ENCODE measurements around the gene CD79B.

The CD79B gene

DNA sequence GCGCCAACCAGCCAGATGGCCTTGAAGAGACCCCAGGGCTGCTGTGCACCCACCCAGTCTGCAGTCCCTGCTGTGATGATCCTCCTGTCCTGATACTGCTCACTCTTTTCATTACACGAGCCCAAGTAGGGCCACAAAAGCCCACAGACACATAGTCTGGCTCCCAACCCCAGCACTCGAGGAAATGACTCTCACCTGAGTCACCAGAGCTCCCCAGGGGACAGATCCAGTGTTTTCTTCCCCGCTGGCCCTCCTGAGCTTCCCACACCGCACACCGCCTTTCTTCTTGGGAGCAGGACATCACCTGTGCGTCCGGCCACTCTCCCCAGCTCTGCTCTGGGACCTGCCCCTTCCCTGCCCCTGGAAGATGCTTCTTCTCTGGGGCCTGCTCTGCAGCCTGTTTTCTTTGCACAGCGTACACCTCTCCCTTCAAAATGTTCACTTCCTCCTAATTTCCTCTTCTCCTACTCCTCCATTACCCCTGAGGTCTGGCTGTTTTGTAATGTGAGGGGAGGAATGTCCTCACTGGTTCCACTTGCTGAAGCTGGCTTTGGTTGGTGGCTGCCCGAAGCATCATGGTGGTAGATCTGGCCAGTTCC is 42.6 kb upstream of the CD79B start:
- peak; percentile 67 for ATAC-seq
- TF ChIP-seq, protein P1, sequence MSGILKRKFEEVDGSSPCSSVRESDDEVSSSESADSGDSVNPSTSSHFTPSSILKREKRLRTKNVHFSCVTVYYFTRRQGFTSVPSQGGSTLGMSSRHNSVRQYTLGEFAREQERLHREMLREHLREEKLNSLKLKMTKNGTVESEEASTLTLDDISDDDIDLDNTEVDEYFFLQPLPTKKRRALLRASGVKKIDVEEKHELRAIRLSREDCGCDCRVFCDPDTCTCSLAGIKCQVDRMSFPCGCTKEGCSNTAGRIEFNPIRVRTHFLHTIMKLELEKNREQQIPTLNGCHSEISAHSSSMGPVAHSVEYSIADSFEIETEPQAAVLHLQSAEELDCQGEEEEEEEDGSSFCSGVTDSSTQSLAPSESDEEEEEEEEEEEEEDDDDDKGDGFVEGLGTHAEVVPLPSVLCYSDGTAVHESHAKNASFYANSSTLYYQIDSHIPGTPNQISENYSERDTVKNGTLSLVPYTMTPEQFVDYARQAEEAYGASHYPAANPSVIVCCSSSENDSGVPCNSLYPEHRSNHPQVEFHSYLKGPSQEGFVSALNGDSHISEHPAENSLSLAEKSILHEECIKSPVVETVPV (CRISPR knock-in tag; IDR thresholded peaks at IDR 0.05), result no peak
- no peak for TF ChIP-seq ZC3H10 (CRISPR knock-in tag; IDR thresholded peaks at IDR 0.05)
- no peak for TF ChIP-seq ZFP30 (CRISPR knock-in tag; IDR thresholded peaks at IDR 0.05)
- no peak for TF ChIP-seq ZFP3 (CRISPR knock-in tag; IDR thresholded peaks at IDR 0.05)
- TF ChIP-seq TOX (CRISPR knock-in tag; IDR thresholded peaks at IDR 0.05; ENCODE audit: borderline replicate concordance), result no peak

DNA sequence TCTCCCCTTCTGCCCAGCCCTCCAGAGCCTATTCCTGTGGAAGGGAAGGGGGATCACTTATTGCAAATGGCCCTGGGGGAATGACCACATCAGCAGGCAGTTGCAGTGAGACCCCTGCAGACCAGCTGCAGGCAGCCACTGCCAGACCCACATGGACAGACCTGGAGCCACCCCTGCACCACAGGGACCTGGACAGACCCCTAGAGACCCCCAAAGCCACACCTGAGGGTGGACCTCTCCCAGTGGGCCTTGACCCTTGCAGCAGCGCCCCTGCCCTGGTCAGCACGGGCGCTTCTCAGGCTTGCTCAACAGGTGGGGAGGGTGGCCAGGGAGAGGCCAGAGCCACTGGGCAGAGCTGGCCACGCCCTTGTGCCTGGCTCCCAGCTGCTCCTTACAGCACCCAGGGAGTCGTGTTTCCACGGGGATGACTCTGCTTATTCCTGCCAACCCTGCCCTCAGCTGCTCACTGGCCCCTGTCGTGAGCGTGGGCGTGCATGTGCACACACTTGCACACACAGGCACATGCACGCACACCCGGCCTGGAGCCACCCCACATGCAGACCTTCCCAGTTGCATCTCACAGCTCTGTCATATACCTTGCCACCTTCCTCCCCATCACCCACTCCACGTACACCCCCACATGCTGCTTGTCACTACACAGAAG is 41.9 kb upstream of the CD79B start:
- no peak for TF ChIP-seq GLIS3 (CRISPR knock-in tag; IDR thresholded peaks at IDR 0.05)
- TF ChIP-seq OSR1 (CRISPR knock-in tag; IDR thresholded peaks at IDR 0.05), result no peak
- TF ChIP-seq ZFP30 (CRISPR knock-in tag; IDR thresholded peaks at IDR 0.05), result no peak
- TF ChIP-seq ISL1 (CRISPR knock-in tag; IDR thresholded peaks at IDR 0.05), result no peak
- TF ChIP-seq CSDC2 (CRISPR knock-in tag; IDR thresholded peaks at IDR 0.05), result no peak
- no peak for TF ChIP-seq ZNF70 (CRISPR knock-in tag; IDR thresholded peaks at IDR 0.05)
- TF ChIP-seq TOX (CRISPR knock-in tag; IDR thresholded peaks at IDR 0.05; ENCODE audit: borderline replicate concordance), result no peak
- peak; percentile 65 for ATAC-seq

DNA sequence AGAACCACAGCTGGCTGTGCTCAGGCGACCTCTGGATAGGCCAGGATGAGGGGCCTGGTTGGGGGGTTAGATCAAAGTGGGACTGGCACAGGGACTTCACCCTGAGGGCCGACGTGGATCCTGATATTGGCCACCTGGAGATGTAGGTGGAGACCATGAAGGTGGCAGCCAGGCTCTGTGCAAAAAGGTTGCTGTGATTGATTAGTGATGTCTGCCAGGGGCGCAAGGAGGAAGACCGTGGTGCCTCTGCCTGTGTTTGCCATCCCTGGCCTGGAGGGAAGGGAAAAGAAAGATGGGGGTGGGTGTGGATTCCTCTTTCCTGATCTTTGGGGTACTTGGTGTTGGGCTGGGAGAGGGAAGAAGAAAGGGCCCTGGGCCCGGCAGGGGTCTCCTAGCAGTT is 41.1 kb upstream of the CD79B start:
- TF ChIP-seq ZFP3 (CRISPR knock-in tag; IDR thresholded peaks at IDR 0.05), result no peak
- TF ChIP-seq ARNTL (CRISPR knock-in tag; IDR thresholded peaks at IDR 0.05; ENCODE audit: borderline replicate concordance, low read depth), result no peak
- TF ChIP-seq ESRRG (CRISPR knock-in tag; IDR thresholded peaks at IDR 0.05), result no peak
- no peak for TF ChIP-seq ZNF70 (CRISPR knock-in tag; IDR thresholded peaks at IDR 0.05)
- no peak for TF ChIP-seq ZNF8 (CRISPR knock-in tag; IDR thresholded peaks at IDR 0.05)
- no peak for TF ChIP-seq ZFP30 (CRISPR knock-in tag; IDR thresholded peaks at IDR 0.05)
- no peak for TF ChIP-seq SNAI2 (CRISPR knock-in tag; IDR thresholded peaks at IDR 0.05)
- no peak for TF ChIP-seq GLIS3 (CRISPR knock-in tag; IDR thresholded peaks at IDR 0.05)
- TF ChIP-seq CSDC2 (CRISPR knock-in tag; IDR thresholded peaks at IDR 0.05), result no peak
- TF ChIP-seq RARB (CRISPR knock-in tag; IDR thresholded peaks at IDR 0.05), result no peak
- TF ChIP-seq ZNF565 (CRISPR knock-in tag; conservative IDR thresholded peaks at IDR 0.05; ENCODE audit: low read depth), result no peak
- TF ChIP-seq PPARA (CRISPR knock-in tag; IDR thresholded peaks at IDR 0.05; ENCODE audit: borderline replicate concordance), result no peak
- no peak for TF ChIP-seq ZC3H10 (CRISPR knock-in tag; IDR thresholded peaks at IDR 0.05)
- TF ChIP-seq ISL1 (CRISPR knock-in tag; IDR thresholded peaks at IDR 0.05), result no peak
- TF ChIP-seq POU6F1 (CRISPR knock-in tag; IDR thresholded peaks at IDR 0.05; ENCODE audit: borderline replicate concordance, low read depth), result no peak
- TF ChIP-seq, protein P1 (CRISPR knock-in tag; IDR thresholded peaks at IDR 0.05), result no peak
- TF ChIP-seq TCF4 (CRISPR knock-in tag; IDR thresholded peaks at IDR 0.05; ENCODE audit: borderline replicate concordance), result no peak
- no peak for TF ChIP-seq BACH2 (CRISPR knock-in tag; IDR thresholded peaks at IDR 0.05; ENCODE audit: borderline replicate concordance)
- TF ChIP-seq, protein P2, sequence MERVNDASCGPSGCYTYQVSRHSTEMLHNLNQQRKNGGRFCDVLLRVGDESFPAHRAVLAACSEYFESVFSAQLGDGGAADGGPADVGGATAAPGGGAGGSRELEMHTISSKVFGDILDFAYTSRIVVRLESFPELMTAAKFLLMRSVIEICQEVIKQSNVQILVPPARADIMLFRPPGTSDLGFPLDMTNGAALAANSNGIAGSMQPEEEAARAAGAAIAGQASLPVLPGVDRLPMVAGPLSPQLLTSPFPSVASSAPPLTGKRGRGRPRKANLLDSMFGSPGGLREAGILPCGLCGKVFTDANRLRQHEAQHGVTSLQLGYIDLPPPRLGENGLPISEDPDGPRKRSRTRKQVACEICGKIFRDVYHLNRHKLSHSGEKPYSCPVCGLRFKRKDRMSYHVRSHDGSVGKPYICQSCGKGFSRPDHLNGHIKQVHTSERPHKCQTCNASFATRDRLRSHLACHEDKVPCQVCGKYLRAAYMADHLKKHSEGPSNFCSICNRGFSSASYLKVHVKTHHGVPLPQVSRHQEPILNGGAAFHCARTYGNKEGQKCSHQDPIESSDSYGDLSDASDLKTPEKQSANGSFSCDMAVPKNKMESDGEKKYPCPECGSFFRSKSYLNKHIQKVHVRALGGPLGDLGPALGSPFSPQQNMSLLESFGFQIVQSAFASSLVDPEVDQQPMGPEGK (CRISPR knock-in tag; IDR thresholded peaks at IDR 0.05; ENCODE audit: borderline replicate concordance), result no peak
- no peak for ATAC-seq

GRCh38 chr17:63972796-63973195 is 40.7 kb upstream of the CD79B start, which contains the start of gene SCN4A:
SCN4A (minus strand) TSS chr17:63972918; CDS start chr17:63972841, 77 bp downstream.
- no peak for ATAC-seq
- TF ChIP-seq ZNF565 (CRISPR knock-in tag; conservative IDR thresholded peaks at IDR 0.05; ENCODE audit: low read depth) (no peak), ZC3H10 (CRISPR knock-in tag; IDR thresholded peaks at IDR 0.05) (no peak), CSDC2 (CRISPR knock-in tag; IDR thresholded peaks at IDR 0.05) (no peak), RARB (CRISPR knock-in tag; IDR thresholded peaks at IDR 0.05) (no peak), OSR1 (CRISPR knock-in tag; IDR thresholded peaks at IDR 0.05) (no peak), ZNF8 (CRISPR knock-in tag; IDR thresholded peaks at IDR 0.05) (no peak), TOX (CRISPR knock-in tag; IDR thresholded peaks at IDR 0.05; ENCODE audit: borderline replicate concordance) (no peak), ARNTL (CRISPR knock-in tag; IDR thresholded peaks at IDR 0.05; ENCODE audit: borderline replicate concordance, low read depth) (no peak), ZFP3 (CRISPR knock-in tag; IDR thresholded peaks at IDR 0.05) (no peak), TCF4 (CRISPR knock-in tag; IDR thresholded peaks at IDR 0.05; ENCODE audit: borderline replicate concordance) (no peak), TSHZ2 (CRISPR knock-in tag; IDR thresholded peaks at IDR 0.05) (no peak)
- TF ChIP-seq, protein P1 (CRISPR knock-in tag; IDR thresholded peaks at IDR 0.05), result no peak
